Spleen (tissue), 7 donors: ENCODE results near the gene DUOXA1.

Experiments
- POLR2A ChIP-seq, 3 donors: fragments of 450-650 bp; IDR thresholded peaks; one replicate each; pipeline ENCODE4 v1.5.1; 2017; ENCODE audit warnings: antibody characterized with exemption in 3 of 3, mild to moderate bottlenecking in 1 of 3
- POLR2AphosphoS5 ChIP-seq, 3 donors: sonication (generic); formaldehyde crosslinking; IDR thresholded peaks; one replicate each; pipeline ENCODE4 v1.5.1; 2017; ENCODE audit warnings: antibody characterized with exemption in 3 of 3
- TF ChIP-seq, protein P1 (sequence below), 11 experiments: fragments of 200-600 bp in 7 of 11; fragments of 450-650 bp in 4 of 11; sonication (generic) in 4 of 11; IDR thresholded peaks in 8 of 11; conservative IDR thresholded peaks in 3 of 11; 1 replicate in 7 of 11; 2 replicates in 4 of 11; pipeline versions ENCODE4 v1.4.0 to v1.8.0; 2016 to 2021; ENCODE audit warnings: antibody characterized with exemption in 11 of 11, inconsistent platforms in 4 of 11, mild to moderate bottlenecking in 1 of 11
- donor health status: DM: no; HTN: no; CAD: no; lungs with moderate emphysema.
- donor health status: DM: no; HTN: no; CAD: no.
- donor health status: DM: no; HTN: no; CAD: no.

DNA sequence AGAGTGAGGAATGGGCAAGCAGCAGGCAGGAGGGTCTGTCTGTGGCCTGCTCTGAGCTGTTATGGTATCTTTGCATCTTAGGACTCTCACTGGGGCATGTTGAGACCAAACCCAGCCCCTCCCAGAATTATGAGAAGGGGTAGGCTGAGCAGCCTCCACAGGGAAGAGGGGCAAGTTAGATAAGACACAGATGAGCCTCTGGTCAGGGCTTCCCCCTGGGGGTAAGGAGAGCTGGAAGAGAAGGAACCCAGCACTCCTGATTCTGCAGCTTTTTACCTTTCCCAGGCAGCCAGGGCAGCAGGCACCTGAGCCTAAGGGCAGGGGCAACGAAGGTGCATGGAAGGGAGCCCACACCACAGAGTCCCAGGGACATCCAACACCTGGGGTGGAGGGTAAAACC lies 19.4 kb upstream of the DUOXA1 start:
- TF ChIP-seq, protein P1, sequence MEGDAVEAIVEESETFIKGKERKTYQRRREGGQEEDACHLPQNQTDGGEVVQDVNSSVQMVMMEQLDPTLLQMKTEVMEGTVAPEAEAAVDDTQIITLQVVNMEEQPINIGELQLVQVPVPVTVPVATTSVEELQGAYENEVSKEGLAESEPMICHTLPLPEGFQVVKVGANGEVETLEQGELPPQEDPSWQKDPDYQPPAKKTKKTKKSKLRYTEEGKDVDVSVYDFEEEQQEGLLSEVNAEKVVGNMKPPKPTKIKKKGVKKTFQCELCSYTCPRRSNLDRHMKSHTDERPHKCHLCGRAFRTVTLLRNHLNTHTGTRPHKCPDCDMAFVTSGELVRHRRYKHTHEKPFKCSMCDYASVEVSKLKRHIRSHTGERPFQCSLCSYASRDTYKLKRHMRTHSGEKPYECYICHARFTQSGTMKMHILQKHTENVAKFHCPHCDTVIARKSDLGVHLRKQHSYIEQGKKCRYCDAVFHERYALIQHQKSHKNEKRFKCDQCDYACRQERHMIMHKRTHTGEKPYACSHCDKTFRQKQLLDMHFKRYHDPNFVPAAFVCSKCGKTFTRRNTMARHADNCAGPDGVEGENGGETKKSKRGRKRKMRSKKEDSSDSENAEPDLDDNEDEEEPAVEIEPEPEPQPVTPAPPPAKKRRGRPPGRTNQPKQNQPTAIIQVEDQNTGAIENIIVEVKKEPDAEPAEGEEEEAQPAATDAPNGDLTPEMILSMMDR (IDR thresholded peaks at IDR 0.05 in 8 of 11, conservative IDR thresholded peaks at IDR 0.05 in 3 of 11): no peak
- TF ChIP-seq POLR2A (IDR thresholded peaks at IDR 0.05) (no peak), POLR2AphosphoS5 (IDR thresholded peaks at IDR 0.05) (no peak)
